ENCODE results near the gene TYSND1.

DNA sequence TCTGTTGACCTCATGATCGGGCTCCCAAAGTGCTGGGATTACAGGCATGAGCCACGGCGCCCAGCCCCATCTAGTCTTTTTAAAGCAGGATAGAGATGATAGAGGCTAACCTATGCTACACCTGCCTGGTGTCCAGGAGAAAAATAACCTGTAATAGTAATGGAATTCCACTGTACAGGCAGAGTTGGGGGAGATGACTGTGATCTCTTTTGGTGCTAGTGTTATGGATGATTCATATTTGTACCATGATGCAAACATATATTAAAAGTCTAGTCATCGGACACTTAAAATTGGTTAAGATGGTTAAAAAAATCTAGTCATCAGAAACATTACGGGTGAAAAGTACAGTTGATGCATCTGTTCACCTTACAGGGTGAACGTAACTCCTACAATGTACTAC lies 29.9 kb upstream of the TYSND1 start:
- TF ChIP-seq, protein P1, sequence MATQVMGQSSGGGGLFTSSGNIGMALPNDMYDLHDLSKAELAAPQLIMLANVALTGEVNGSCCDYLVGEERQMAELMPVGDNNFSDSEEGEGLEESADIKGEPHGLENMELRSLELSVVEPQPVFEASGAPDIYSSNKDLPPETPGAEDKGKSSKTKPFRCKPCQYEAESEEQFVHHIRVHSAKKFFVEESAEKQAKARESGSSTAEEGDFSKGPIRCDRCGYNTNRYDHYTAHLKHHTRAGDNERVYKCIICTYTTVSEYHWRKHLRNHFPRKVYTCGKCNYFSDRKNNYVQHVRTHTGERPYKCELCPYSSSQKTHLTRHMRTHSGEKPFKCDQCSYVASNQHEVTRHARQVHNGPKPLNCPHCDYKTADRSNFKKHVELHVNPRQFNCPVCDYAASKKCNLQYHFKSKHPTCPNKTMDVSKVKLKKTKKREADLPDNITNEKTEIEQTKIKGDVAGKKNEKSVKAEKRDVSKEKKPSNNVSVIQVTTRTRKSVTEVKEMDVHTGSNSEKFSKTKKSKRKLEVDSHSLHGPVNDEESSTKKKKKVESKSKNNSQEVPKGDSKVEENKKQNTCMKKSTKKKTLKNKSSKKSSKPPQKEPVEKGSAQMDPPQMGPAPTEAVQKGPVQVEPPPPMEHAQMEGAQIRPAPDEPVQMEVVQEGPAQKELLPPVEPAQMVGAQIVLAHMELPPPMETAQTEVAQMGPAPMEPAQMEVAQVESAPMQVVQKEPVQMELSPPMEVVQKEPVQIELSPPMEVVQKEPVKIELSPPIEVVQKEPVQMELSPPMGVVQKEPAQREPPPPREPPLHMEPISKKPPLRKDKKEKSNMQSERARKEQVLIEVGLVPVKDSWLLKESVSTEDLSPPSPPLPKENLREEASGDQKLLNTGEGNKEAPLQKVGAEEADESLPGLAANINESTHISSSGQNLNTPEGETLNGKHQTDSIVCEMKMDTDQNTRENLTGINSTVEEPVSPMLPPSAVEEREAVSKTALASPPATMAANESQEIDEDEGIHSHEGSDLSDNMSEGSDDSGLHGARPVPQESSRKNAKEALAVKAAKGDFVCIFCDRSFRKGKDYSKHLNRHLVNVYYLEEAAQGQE (IDR thresholded peaks at IDR 0.05): no peak
- TF ChIP-seq EP300 (IDR thresholded peaks at IDR 0.05): no peak
- TF ChIP-seq POLR2A (IDR thresholded peaks at IDR 0.05; ENCODE audit: low read length): no peak
- TF ChIP-seq, protein P2, sequence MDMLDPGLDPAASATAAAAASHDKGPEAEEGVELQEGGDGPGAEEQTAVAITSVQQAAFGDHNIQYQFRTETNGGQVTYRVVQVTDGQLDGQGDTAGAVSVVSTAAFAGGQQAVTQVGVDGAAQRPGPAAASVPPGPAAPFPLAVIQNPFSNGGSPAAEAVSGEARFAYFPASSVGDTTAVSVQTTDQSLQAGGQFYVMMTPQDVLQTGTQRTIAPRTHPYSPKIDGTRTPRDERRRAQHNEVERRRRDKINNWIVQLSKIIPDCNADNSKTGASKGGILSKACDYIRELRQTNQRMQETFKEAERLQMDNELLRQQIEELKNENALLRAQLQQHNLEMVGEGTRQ (IDR thresholded peaks at IDR 0.05): no peak
- TF ChIP-seq, protein P3, sequence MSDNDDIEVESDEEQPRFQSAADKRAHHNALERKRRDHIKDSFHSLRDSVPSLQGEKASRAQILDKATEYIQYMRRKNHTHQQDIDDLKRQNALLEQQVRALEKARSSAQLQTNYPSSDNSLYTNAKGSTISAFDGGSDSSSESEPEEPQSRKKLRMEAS (IDR thresholded peaks at IDR 0.05): no peak

All from A549 (cell line).